Anterior cingulate cortex (tissue), 58 donors: ENCODE measurements around the gene MBNL2.

Experiments used
- DNase-seq, 58 donors: peaks; one replicate each; lab custom pipeline; 2025; lab: John Stamatoyannopoulos, UW

Gene MBNL2

GRCh38 chr13:97287047-97287383, 64.9 kb downstream of the MBNL2 start:
- DNase-seq, result no peak

- no peak for DNase-seq
These were observed 66.4 kb downstream of the MBNL2 start for GRCh38 chr13:97288486-97288900.

DNA sequence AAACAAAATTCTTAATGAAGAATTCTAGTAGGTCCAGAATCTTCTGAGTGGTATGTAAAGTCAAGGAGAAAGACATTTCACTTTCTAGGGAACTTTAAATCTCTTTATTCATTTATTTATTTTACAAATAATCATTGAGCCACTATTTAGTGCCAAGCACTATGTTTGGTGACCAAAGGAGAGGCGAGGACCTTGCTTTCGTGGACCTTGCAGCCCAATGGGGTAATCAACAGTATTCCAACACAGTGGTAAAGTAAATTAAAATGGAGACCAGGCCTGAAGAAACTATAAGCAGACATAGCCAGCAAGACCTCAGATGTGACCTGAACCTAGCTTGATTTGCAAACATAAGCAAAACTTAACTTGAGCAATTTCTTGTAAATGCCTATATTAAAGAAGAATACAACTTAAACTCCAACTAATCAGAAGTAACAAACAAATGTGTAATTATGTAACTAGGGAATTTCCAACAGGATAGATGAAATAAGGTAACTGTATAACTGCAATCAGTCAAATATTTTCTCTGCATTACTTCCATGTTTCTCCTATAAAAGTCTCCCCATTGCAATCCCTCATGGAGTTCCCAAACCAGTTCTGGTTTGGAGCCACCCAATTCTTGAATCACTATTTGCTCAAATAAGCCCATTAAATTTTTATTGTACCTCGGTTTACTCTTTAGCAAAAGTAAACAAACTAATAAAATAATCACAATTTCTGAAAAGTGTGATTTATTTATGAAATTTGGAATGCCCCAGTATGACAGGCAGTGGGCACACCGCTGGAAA, 67.6 kb downstream of the MBNL2 start:
- no peak for DNase-seq

DNA sequence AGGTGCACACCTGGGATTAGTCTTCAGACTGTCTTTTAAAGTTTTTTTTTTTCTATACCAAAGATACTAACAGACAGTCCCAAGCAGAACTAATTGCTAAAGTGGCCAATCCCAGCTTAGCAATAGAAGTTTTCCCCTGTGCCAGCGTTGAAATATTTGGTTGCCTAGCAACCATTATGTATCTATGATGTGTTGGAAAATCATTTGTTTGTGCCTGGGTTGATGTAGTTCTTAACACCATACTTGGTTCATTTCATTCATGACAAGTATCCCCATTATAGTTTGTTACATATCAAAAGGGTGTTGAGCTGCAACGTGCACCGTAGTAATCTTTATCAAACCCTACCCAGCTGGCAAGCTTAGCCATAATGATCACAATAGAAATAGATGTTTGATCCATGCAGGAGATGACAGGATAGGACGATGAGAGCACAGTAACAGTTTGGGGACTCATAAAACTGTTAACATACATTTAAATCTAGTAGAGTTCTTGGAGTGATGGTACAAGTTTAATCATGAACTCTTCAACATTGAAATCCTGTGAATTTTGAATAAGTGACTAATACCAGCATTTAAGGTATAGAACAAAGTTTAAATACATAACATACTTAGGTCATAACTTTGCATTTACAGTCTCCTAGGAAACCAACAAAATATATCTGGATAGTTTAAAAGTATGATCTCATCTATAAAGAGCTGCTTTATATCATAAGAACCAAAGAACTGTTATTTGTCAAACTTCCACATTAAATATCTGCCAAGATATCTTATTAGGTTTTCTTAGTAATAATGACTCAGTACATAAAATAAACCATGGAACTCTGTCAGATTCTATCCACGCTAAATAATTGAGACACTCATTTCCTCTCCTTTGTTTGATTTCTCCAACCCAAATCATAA, 73.4 kb downstream of the MBNL2 start:
- no peak for DNase-seq

GRCh38 chr13:97296740-97297139, 74.6 kb downstream of the MBNL2 start:
- DNase-seq, result no peak

- DNase-seq, result no peak
These were observed 76.7 kb downstream of the MBNL2 start for GRCh38 chr13:97298816-97299215.

DNA sequence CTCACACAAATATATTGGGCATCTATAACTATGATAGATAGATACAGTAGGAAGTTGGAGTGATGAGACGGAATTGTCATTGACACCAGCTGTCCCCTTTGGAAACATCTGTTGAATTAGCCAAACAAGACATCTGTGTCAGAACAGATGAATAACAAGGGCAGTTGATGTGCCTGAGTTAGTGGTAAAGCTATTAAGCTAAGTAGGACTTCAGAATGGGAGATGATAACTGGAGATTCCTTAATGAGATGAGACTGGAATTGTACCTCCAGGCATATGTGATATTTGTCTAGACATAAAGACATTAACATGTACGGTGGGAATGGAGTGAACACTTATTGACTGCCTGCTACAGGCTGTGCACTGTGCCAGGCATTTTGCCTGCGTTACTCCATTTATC, 78.7 kb downstream of the MBNL2 start:
- DNase-seq, result no peak

DNA sequence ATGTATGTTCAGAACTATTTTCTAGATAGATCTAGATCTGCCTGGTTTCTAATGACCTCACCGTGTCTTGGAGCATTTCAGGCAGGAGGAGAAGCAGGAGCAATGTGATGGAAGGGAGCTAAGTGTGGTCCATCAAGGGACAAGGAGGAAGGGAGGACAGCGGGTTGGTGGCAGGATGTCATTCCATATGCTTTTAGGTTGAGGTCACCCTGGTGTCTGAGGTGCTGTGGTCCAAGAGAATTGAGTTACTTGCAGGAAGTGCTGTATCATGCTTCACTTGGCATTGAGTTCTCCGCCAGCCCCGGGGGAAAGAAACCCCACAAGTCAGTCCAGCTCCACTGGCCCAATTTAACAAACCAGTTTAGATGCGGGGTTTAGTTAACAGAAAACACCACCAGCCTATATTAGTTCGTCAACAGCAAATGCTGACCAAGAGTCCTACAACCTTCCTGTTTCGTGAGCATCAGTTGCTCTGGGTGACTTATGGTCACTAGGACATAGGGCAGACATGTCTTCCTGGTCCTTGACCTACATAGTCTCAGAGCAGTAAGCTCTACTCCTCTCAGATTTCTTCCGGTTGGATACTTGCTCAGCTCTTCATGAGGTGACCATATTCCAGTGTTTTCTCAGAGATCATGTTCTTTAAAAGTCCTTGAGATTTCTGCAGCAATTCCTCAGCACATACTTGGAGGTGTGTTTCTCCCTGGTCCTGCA, 79.4 kb downstream of the MBNL2 start:
- DNase-seq, result no peak

GRCh38 chr13:97302611-97303010, 80.5 kb downstream of the MBNL2 start:
- DNase-seq, result peak in 4 of 58 donors; percentile 19 to 50 (median 33)

GRCh38 chr13:97306106-97306505, 84.0 kb downstream of the MBNL2 start:
- no peak for DNase-seq

DNA sequence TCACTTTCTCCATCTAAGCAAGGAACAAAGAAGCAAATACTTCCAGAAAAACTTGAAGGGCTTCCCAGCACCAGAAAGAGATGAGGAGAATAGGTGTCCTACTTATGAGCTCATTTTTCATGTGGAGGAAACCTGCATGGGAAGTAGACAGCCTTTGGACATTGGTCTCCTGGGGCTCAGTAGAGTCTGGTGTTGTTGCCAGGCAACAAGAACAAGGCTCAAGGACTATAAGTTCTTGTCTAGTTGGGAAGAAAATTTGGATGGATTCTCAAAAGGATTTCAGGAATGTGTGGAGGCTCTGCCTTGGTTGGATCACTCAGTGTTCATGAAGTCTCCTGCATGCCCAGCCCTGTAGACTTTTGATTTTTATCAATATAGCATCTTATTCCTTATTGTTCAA, 84.5 kb downstream of the MBNL2 start:
- DNase-seq, result no peak

GRCh38 chr13:97307118-97307881, 85.2 kb downstream of the MBNL2 start:
- no peak for DNase-seq

DNA sequence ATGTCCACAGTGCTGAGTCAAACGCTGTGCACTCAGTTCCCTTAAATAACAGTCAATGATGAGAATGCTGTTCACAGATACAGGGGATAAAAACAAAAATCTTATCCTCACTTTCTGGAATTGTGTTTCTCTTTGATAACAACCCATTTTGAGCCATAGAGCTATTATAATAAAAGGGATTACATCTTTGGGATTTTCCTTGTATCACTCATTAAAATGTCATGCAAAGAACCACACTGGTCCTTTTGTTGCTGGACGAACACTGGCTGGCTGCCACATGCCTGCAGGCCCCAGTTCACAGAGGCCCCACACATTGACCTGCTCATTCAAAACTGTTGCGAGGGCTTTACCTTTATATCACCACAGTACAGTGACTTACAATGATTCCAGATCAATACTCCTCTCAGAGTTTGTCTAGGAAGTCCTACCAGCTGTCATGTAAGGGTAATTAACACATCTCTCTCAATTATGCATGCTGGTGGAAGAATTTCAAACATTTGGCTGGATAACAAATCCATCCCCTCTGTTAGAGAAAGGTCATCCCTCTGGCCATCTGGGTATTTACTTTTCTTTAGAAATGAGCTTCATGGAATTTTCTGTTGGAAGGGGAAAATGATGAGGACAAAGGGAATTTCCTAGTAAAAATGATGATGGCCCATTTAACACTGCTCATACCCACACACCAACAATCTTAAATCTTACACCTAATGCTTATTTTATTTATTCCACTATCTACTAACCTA, 85.9 kb downstream of the MBNL2 start:
- DNase-seq, result peak in 37 of 58 donors; percentile 3 to 75 (median 38)

DNA sequence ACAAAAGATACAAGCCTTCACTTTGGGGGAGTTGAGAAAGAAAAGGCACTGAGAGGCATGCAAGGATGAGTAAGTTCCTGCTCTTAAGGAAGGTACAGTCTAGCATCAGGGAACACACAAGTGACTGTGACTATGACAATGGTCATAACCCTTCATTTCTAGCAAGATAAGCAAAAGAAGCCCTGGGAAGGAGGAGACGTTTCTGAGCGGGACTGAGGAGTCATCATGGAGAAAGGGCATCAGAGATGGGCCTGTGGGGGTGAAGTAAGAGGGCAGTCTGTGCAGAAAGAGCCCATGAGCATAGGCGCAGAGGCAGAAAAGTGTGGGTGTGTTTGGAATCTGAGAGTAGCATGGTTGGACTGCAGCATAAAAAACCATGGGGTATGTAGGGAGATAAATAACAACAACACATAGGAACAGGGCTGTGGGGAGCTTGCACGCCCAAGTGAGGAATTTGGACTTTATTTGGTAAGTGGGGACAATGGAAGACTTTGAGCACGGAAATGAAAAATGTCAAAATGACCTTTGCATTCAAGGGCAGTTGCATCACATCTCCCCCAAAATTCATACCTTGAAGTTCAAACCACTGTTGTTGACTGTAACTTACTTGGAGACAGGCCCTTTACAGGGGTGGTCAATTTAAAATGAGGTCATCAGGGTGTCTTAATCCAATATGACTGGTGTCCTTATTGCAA, 86.7 kb downstream of the MBNL2 start:
- no peak for DNase-seq

DNA sequence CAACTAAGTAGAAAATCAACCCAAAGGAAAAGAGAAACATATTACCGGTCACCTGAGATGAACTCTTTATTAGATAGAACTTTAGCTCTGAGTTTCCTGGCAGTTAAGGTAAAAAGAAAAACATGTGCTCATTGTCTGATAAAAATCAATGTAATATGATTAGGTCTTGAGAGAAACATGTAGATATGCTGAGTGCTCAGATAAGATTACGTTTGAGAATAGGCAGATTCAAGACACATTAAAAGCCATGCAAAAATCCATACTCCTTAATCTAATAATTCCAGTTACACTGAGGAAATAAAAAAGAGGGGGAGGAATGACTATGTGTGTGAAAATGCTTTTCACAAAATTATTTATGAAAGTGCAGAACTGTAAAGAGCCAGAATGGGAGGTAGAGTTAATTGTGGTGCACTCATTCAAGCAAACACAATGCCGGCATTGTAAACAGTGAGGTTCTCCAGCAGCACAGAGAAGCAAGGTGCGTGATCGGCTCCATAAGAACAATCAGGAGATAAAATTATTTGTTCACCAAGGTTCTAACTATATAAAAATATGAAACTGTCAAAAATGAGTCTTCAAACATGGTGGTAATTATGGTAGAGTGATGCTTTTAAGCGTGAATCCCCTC, 88.8 kb downstream of the MBNL2 start:
- no peak for DNase-seq

DNA sequence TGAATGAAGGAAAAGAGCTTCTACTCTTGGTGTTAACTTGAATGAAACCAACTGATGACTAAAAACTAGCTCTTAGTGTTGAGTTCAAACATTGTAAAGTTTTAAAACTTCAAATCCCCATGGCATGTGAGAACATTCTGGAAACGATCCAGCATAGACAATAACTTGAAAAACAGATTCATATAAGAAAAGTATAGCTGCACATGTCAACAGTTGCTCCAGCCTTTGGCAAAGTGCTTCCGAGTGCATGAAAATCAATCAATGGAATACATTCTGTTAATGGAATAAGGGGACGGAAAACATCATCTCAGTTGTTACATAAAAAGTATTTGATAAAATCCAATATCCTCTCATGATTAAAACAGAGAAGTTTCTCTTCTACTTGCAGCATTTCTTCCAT, 89.8 kb downstream of the MBNL2 start:
- DNase-seq, result no peak

- DNase-seq, result no peak
These were observed 91.6 kb downstream of the MBNL2 start for GRCh38 chr13:97313551-97314260.

- DNase-seq, result no peak
These were observed 94.3 kb downstream of the MBNL2 start for GRCh38 chr13:97316390-97316789.
